Transverse colon (tissue), 4 donors: ENCODE data around the gene GALNT9. TPM values are rescaled to one million over a fixed set of nuclear protein-coding genes. Genes with fewer than 3 reads are reported as not detected.

Experiments
- DNase-seq: peaks from one replicate; pipeline ENCODE4 v3.0.0-alpha.2; 2019
- H3K27ac ChIP-seq, 4 donors: fragments of 200-600 bp; sonication (generic); 2 replicates each; pipeline ENCODE4 v1.5.1; 2016 to 2018; ENCODE audit warnings: inconsistent platforms in 4 of 4
- H3K27me3 ChIP-seq: fragments of 200-600 bp; sonication (generic); 2 replicates; pipeline ENCODE4 v1.5.1; 2017; ENCODE audit warnings: inconsistent platforms
- H3K36me3 ChIP-seq, 4 donors: fragments of 200-600 bp; sonication (generic); 2 replicates each; pipeline ENCODE4 v1.5.1; 2017 to 2019; ENCODE audit warnings: inconsistent platforms in 4 of 4
- H3K4me1 ChIP-seq, 4 donors: fragments of 200-600 bp; sonication (generic); 2 replicates each; pipeline ENCODE4 v1.5.1; 2017 to 2020; ENCODE audit warnings: inconsistent platforms in 4 of 4
- H3K4me3 ChIP-seq, 4 donors: fragments of 200-600 bp; sonication (generic); 1 replicate in 1 of 4; 2 replicates in 3 of 4; pipeline versions ENCODE4 v1.5.1 to v1.6.1; 2017 to 2019; ENCODE audit warnings: inconsistent platforms in 4 of 4
- H3K9me3 ChIP-seq, 2 donors: fragments of 200-600 bp; sonication (generic); 2 replicates each; pipeline ENCODE4 v1.5.1; 2017 to 2019; ENCODE audit warnings: inconsistent platforms in 2 of 2
- CTCF ChIP-seq, 5 experiments: fragments of 200-600 bp in 3 of 5; fragments of 450-650 bp in 2 of 5; sonication (generic) in 3 of 5; IDR thresholded peaks; 1 replicate in 2 of 5; 2 replicates in 3 of 5; pipeline ENCODE4 v1.5.1; 2016 to 2017; ENCODE audit warnings: antibody characterized with exemption in 5 of 5, inconsistent platforms in 3 of 5, mild to moderate bottlenecking in 2 of 5, moderate library complexity in 1 of 5
- EP300 ChIP-seq: sonication (generic); formaldehyde crosslinking; IDR thresholded peaks from one replicate; pipeline ENCODE4 v1.6.1; 2017; ENCODE audit warnings: antibody characterized with exemption, low read depth
- POLR2A ChIP-seq: fragments of 450-650 bp; IDR thresholded peaks from one replicate; pipeline ENCODE4 v1.6.1; 2016; ENCODE audit warnings: antibody characterized with exemption, mild to moderate bottlenecking, moderate library complexity
- POLR2AphosphoS5 ChIP-seq, 3 donors: sonication (generic); formaldehyde crosslinking; IDR thresholded peaks; one replicate each; pipeline ENCODE4 v1.6.1; 2016; ENCODE audit warnings: antibody characterized with exemption in 3 of 3
- WGBS, 2 donors: methylation state at CpG; one replicate each; pipeline ENCODE4 v1.1.5; 2018; ENCODE audit warnings: low coverage in 1 of 2; 5-methylcytosine and 5-hydroxymethylcytosine counted together
- in situ Hi-C, 4 donors: fragments of 200-750 bp; cut with MboI; loops; one replicate each; pipeline versions ENCODE4 v1.15.0 to v1.15.1; 2017; ENCODE audit warnings: low sequenced_read_pairs in 3 of 4, low pct_ligation_motif_present in 1 of 4, low pct_unique_long_range_greater_than_20kb in 1 of 4
- intact Hi-C: fragments of 100-400 bp; cut with DNase I; formaldehyde crosslinking; loops from one replicate; pipeline ENCODE4 v1.15.1; 2023; ENCODE audit warnings: low total_unique reads
- total RNA-seq, 4 donors: library from RNA; depleted of rRNA; stranded (reverse); fragments of >200 nt; gene quantifications; one replicate each; pipeline ENCODE4 v1.1.0, GENCODE V29; 2016

The GALNT9 gene
- total RNA-seq, 4 donors from 2014 or later: 0.82 to 4.5 TPM; not detected in 2

GRCh38 chr12:132214891-132215290 lies 114.5 kb downstream of the GALNT9 start:
- no peak for DNase-seq
- Histone ChIP-seq H3K27me3 (peaks cover 13% of the 10 kb centered on the region), H3K4me3 (no peak overlapping the region), H3K36me3 (no peaks in the 10 kb centered on the region), H3K9me3 (no peaks in the 10 kb centered on the region), H3K4me1 (no peaks in the 10 kb centered on the region), H3K27ac (no peak overlapping the region)
- in situ Hi-C loops (no loop called here), intact Hi-C loops (no loop called here)
- 77% methylated on average over 22 of the region's 22 CpGs; no CpG with 5 or more reads in 1 of the 2 donors for WGBS, 2 donors
- TF ChIP-seq CTCF (IDR thresholded peaks at IDR 0.05) (no peak), EP300 (no peak), POLR2AphosphoS5 (IDR thresholded peaks at IDR 0.05) (no peak), POLR2A (no peak)

- 80 to 81% methylated on average over 1 to 13 of the region's 13 CpGs for WGBS, 2 donors
- in situ Hi-C loops (no loop called here), intact Hi-C loops (no loop called here)
- no peak for DNase-seq
- TF ChIP-seq CTCF (IDR thresholded peaks at IDR 0.05): no peak
- no peak for TF ChIP-seq POLR2A
- TF ChIP-seq POLR2AphosphoS5 (IDR thresholded peaks at IDR 0.05): no peak
- no peak overlapping the region for H3K4me3 ChIP-seq
- no peaks in the 10 kb centered on the region for H3K9me3 ChIP-seq
- H3K4me1 ChIP-seq: no peaks in the 10 kb centered on the region
- H3K27ac ChIP-seq: no peak overlapping the region
- no peaks in the 10 kb centered on the region for H3K36me3 ChIP-seq
- peaks cover 5% of the 10 kb centered on the region for H3K27me3 ChIP-seq
Observed at GRCh38 chr12:132214161-132214476, 115.3 kb downstream of the GALNT9 start.

DNA sequence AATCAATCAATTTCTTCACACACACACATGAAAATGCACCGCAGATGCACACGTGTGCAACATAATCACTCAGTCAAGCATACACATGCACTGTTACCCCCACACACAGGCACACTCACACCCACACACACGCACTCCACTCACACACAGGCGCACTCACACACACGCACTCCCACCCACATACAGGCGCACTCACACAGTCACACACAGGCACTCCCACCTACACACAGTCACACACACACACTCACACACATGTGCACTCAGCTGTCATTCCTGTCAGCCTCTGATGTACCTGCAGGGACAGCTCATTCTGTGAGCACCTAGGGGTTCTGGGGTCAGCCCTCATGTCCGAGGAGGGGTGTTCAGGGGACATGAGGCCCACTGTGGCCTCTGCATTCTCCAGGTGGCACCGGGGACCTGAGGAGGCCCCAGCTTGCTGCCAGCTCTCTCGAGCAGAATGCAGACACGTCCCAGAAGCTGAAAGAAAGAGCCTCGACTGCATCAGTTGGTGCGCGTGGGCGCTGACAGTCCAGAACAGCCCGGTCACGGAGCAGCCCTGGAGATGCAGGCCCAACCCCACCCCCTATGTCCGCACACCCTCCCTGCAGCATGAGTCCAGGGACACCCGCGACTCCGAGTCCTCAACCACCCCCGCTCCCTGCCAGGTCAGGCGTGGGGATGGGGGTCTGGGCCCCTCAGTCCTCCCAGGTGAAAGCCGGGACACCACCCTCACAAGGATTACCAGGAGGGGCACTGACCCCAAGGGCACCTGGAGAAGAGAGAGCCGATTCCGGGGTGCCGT lies 115.8 kb downstream of the GALNT9 start:
- WGBS, 2 donors: 75% methylated on average over 23 of the region's 26 CpGs; no CpG with 5 or more reads in 1 of the 2 donors
- in situ Hi-C loops: no loop called here
- TF ChIP-seq POLR2A: no peak
- no peak for TF ChIP-seq EP300
- TF ChIP-seq CTCF (IDR thresholded peaks at IDR 0.05): no peak
- H3K4me1 ChIP-seq: no peaks in the 10 kb centered on the region
- no peaks in the 10 kb centered on the region for H3K9me3 ChIP-seq
- no peaks in the 10 kb centered on the region for H3K36me3 ChIP-seq
- no peak overlapping the region for H3K4me3 ChIP-seq
- no peak overlapping the region for H3K27ac ChIP-seq
- intact Hi-C loops: no loop called here
- DNase-seq: no peak
- H3K27me3 ChIP-seq: peaks cover under 1% of the 10 kb centered on the region

GRCh38 chr12:132211816-132212215 lies 117.6 kb downstream of the GALNT9 start:
- Histone ChIP-seq H3K36me3 (no peaks in the 10 kb centered on the region), H3K9me3 (no peaks in the 10 kb centered on the region), H3K4me1 (no peaks in the 10 kb centered on the region), H3K27me3 (peaks cover 7% of the 10 kb centered on the region), H3K27ac (no peak overlapping the region), H3K4me3 (no peak overlapping the region)
- in situ Hi-C loops (no loop called here), intact Hi-C loops (no loop called here)
- WGBS, 2 donors: 84% methylated on average over 8 of the region's 17 CpGs; no CpG with 5 or more reads in 1 of the 2 donors
- no peak for TF ChIP-seq POLR2AphosphoS5 (IDR thresholded peaks at IDR 0.05)
- no peak for TF ChIP-seq EP300
- TF ChIP-seq POLR2A: no peak
- no peak for TF ChIP-seq CTCF (IDR thresholded peaks at IDR 0.05)
- DNase-seq: no peak
